NK-92 treated with Interleukin-12 subunit alpha and Interleukin-12 subunit beta, amount 100 ng/mL, for 24 hours (cell line): ENCODE data around the gene MUC5B.
"Not testable (repeated sequence)": the region's sequence is repeated elsewhere in the genome, so short reads cannot be mapped to it uniquely, and the experiment has no call there.

ENCODE experiments used
- DNase-seq: peaks from one replicate; lab custom pipeline; 2025; lab: John Stamatoyannopoulos, UW

MUC5B gene

DNA sequence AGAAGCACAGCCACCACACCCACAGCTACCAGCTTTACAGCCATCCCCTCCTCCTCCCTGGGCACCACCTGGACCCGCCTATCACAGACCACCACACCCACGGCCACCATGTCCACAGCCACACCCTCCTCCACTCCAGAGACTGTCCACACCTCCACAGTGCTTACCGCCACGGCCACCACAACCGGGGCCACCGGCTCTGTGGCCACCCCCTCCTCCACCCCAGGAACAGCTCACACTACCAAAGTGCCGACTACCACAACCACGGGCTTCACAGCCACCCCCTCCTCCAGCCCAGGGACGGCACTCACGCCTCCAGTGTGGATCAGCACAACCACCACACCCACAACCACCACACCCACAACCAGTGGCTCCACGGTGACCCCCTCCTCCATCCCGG lies 27.5 kb downstream of the MUC5B start:
- not testable (repeated sequence) for DNase-seq

DNA sequence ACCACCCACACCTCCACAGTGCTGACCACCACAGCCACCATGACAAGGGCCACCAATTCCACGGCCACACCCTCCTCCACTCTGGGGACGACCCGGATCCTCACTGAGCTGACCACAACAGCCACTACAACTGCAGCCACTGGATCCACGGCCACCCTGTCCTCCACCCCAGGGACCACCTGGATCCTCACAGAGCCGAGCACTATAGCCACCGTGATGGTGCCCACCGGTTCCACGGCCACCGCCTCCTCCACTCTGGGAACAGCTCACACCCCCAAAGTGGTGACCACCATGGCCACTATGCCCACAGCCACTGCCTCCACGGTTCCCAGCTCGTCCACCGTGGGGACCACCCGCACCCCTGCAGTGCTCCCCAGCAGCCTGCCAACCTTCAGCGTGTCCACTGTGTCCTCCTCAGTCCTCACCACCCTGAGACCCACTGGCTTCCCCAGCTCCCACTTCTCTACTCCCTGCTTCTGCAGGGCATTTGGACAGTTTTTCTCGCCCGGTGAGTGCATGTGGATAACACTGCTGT lies 28.4 kb downstream of the MUC5B start:
- DNase-seq: no peak

DNA sequence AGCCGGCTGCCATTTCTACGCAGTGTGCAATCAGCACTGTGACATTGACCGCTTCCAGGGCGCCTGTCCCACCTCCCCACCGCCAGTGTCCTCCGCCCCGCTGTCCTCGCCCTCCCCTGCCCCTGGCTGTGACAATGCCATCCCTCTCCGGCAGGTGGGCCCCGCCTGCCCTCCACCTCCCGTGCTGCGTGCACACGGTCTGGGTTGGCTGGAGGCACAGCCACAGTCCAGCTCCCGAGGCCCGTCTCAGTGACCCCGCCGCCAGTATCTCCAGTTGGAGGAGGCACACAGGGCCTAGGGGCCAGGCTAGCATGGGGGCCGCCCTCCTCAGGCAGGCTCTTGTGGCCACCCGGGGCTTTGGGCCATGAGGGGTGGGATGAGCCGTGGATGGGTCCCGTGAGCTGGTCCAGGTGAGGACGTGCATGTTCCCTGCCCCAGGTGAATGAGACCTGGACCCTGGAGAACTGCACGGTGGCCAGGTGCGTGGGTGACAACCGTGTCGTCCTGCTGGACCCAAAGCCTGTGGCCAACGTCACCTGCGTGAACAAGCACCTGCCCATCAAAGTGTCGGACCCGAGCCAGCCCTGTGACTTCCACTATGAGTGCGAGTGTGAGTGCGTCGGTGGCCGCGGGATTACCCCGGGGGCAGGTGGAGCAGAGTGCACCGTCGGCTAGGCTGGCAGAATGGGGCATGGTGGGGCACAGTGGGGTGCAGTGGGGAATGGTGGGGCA lies 29.7 kb downstream of the MUC5B start:
- no peak for DNase-seq

DNA sequence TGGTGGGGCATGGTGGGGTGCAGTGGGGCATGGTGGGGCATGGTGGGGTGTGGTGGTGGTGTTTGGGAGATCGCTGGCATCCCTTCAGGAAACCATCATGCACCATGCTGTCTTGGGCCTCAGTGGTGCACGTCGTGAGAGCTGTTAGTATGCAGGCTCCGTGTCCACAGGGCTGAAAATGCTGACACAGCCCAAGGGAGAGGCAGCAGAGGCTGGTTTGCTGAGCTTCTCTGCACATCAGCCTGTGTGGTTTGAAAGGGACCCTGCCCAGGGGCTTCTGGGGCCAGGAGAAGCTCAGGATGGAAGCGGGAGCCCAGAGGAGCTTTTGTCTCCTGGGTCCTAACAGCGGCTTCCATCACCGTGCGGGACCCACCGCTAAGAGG lies 30.2 kb downstream of the MUC5B start:
- DNase-seq: no peak

DNA sequence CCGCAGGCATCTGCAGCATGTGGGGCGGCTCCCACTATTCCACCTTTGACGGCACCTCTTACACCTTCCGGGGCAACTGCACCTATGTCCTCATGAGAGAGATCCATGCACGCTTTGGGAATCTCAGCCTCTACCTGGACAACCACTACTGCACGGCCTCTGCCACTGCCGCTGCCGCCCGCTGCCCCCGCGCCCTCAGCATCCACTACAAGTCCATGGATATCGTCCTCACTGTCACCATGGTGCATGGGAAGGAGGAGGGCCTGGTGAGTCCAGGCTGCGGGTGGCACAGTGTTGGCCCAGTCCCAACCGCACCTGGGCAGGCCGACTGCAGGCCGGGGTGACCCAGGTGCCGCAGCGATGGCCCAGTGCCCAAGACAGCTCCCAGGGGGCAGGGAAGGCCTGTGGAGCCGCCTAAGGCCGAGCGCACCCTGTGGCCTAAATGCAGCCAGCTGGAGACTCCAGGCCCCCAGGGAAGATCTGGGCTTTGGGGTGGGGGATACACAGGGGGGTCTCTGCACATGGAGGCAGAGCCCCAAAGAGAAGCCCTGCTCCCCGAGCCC lies 31.3 kb downstream of the MUC5B start:
- no peak for DNase-seq

DNA sequence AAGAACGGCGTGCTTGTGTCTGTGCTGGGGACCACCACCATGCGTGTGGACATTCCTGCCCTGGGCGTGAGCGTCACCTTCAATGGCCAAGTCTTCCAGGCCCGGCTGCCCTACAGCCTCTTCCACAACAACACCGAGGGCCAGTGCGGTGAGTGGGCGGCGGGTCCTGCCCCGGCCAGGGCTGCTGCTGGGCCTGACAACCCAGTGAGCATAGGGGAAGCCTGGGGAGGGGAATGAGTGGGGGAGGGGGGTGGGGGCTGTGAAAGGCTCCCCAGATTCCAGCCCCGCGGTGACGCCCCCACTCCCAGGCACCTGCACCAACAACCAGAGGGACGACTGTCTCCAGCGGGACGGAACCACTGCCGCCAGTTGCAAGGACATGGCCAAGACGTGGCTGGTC lies 31.9 kb downstream of the MUC5B start:
- no peak for DNase-seq

- no peak for DNase-seq
Observed at GRCh38 chr11:1255151-1255550, 32.3 kb downstream of the MUC5B start.

DNA sequence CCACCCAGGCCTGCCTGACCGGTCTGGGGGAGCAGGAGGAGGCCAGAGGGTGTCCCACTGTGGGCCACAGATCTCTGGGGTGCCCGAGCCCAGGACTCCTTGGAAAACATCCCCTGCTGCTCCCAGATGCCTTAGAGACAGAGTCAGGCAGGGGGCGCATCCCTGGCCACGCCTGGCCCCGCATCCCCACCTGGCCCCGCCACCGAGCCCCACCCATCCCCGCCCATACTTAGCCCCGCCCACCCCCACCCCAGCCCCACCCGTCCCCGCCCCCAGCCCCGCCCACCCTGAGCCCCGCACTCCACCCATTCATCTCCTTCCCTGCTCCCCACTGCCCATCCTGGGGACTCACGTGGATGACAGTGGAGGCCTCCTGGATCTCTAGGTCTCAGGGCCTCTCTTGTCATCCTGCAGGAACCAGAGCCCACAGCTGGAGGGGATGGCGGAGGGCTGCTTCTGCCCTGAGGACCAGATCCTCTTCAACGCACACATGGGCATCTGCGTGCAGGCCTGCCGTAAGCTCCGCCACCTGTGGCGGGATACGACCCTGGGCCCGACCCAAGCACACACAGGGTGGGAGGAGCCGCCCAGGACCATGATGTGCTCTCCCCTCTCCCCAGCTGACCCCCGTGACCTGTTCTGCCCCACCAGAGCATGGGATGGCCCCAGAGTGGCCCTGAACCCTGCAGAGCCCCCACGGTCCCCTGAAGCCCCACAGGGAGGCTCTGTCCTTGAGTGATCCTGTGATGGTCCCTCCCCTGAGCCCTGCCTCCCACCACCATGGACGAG lies 33.6 kb downstream of the MUC5B start:
- DNase-seq: no peak

DNA sequence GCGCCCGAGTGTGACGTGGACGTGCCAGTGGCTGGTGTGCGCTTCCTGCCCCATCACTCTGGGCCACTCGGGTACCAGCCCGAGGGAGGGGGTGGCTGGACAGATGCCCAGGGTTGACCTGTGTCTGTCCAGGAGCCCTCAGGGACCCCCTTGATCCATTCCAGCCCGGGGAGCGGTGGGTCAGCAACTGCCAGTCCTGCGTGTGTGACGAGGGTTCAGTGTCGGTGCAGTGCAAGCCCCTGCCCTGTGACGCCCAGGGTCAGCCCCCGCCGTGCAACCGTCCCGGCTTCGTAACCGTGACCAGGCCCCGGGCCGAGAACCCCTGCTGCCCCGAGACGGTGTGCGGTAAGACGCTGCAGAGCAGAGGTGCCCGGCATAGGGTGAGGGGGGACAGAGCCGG lies 34.5 kb downstream of the MUC5B start:
- DNase-seq: no peak

DNA sequence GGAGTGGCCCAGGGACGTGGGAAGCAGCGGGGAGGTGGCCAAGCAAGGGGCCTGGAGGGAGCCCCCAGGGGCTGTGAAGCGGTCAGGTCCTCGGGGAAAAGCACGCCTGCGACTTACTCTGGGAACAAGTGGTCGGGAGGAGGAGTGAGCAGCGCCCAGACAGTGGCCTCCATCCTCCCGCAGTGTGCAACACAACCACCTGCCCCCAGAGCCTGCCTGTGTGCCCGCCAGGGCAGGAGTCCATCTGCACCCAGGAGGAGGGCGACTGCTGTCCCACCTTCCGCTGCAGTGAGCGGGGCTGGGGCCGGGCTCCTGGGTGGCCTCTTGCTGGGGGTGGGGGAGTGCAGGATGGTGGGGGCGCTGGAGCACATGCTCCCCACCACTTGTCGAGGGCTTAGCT lies 35.0 kb downstream of the MUC5B start:
- no peak for DNase-seq

GRCh38 chr11:1258401-1259075 lies 35.7 kb downstream of the MUC5B start:
- no peak for DNase-seq

GRCh38 chr11:1259076-1259461 lies 36.2 kb downstream of the MUC5B start:
- DNase-seq: no peak

DNA sequence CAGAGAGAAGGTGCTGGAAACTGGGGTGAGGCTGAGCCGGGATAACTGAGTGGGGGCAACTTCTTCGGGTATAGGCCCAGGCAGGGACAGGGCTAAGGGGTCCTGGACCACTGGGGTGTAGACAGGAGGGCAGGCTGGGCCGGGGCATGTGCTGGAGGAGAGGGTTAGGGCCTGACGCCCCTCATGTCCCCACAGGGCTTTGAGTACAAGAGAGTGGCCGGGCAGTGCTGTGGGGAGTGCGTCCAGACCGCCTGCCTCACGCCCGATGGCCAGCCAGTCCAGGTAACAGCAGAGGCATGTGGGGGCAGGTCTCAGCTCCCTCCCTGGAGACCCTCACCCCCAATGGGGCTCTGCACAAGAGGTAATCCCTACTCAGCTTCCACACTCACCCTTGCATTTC lies 36.7 kb downstream of the MUC5B start:
- DNase-seq: no peak

DNA sequence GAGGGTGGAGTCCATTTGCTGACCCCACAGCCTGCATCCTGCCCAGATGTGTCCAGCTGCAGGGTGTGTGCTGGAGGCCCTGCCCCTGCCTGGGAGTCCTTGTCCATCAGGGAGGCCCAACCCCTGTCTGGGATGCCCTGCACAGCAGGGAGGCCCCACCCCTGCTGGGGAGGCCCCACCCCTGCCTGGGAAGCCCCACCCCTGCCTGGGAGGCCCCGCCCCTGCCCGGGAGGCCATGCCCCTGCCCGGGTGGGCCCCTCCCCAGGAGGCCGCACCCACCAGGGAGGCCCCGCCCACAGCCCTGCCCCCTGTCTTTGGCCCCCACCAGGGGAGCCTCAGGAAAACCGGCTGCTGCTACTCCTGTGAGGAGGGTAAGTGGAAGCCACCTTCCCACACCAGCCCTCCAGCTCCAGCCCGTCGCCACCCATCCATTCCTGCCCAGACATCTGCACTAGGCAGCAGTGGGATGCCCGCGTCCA lies 37.2 kb downstream of the MUC5B start:
- DNase-seq: peak; percentile 19

DNA sequence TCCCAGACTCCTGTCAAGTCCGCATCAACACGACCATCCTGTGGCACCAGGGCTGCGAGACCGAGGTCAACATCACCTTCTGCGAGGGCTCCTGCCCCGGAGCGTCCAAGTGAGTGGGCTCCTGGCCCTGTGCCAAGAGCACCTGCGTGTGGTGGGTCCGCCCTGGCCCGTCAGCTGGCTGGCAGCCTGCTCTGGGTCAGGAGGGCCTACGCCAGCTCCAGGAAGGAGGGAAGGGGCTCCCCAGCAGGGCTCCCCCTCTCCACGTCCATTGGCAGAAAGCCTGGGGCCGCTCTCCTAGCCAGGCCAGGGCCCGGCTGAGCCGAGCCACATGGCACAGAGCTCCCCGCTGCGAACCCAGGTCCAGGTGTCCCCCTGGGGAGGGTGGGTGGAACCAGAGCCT lies 37.8 kb downstream of the MUC5B start:
- DNase-seq: no peak

- no peak for DNase-seq
Observed at GRCh38 chr11:1261241-1262071, 38.6 kb downstream of the MUC5B start.

DNA sequence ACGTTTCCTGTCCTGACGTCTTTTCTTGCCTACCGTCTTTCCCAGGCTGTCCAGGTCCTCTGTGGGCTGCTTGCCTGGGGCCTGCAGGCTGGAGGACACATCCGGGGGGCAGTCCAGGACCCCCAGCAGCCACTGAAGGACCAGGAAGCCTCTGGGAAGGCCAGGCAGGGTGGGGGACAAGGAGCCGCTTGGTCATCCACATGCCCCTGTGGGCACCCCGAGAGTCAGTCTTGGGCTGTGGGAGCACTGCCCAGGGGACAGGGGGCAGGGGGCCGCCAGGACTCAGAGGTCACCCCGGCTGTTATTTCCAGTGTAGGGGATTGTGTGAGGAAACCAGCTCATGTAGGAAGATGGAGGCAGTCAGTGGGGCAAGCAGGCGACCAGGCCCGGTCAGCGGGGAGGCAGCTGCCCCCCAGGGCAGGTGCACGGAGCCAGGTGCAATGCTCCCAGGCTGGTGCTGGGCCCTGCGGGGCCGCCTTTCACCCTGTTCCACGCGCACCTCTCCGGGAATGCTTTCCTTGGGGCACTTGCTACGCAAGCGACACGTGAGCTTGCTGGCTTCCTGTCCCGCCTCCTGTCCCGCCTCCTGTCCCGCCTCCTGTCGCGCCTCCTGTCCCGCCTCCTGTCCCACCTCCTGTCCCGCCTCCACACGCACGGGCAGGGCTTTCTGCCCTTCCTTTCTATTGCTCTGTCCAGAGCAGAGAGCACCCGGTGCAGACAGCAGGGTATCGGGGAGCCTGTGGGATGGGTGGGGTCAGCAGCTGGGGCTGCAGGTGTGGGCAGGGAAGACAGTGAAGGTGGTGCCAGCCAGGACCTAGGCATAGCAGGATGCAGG lies 39.5 kb downstream of the MUC5B start:
- peak; percentile 77 for DNase-seq

DNA sequence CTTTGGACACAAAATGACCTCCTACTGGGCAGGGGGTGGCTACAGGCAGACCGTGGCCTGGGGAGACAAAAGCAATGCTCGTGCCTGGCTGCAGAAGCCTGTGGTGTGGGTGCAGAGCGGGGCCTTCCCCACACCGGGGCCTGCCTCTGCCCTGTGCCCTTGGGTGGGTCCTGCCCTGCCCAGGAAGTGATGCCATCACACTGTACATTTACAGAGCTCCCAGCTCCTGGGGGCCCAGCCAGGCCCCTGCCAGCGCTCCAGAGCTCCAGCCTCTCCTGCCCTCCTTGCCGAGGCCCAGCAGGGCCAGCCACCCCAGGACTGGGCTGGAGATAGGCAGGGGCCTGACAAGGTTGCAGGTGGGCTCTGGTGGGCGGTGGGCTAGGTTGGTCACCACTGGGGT lies 40.1 kb downstream of the MUC5B start:
- no peak for DNase-seq

DNA sequence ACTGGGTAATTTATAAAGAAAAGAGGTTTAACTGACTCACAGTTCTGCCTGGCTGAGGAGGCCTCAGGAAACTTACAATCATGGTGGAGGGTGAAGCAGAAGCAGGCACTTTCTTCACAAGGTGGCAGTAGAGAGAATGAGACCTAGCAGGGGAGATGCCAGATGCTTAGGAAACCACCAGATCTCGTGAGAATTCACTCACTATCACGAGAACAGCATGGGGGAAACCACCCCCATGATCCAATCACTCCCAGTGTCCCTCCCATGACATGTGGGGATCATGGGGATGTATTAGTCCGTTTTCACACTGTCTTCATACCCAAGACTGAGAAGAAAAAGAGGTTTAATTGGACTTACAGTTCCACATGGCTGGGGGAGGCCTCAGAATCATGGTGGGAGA lies 41.6 kb downstream of the MUC5B start:
- not testable (repeated sequence) for DNase-seq

DNA sequence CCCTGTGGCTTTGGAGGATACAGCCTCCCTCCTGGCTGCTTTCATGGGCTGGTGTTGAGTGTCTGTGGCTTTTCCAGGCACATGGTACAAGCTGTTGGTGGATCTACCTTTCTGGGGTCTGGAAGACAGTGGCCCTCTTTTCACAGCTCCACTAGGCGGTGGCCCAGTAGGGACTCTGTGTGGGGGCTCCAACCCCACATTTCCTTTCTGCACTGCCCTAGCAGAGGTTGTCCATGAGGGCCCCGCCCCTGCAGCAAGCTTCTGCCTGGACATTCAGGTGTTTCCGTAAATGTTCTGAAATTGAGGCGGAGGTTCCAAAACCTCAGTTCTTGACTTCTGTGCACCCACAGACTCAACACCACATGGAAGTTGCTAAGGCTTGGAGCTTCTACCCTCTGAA lies 42.6 kb downstream of the MUC5B start:
- not testable (repeated sequence) for DNase-seq

DNA sequence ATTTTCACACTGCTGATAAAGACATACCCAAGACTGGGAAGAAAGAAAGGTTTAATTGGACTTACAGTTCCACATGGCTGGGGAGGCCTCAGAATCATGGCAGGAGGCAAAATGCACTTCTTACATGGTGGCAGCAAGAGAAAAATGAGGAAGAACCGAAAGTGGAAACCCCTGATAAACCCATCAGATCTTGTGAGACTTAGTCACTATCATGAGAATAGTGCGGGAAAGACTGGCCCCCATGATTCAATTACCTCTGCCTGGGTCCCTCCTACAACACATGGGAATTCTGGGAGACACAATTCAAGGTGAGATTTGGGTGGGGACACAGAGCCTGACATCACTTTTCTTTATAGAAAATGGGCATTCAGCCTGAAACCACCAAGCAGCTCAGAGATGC lies 44.1 kb downstream of the MUC5B start:
- DNase-seq: not testable (repeated sequence)
